ENCODE data around the gene CRTC2.

GRCh38 chr1:154006136-154006535, 47.7 kb upstream of the CRTC2 start:
- TF ChIP-seq CTCF (conservative IDR thresholded peaks at IDR 0.05; ENCODE audit: low read length) (no peak), EZH2phosphoT487 (IDR thresholded peaks at IDR 0.05; ENCODE audit: borderline replicate concordance) (no peak)
